G401.6 (cell line): ENCODE data around the gene BCAS3.

Source experiments
- FAIRE-seq: peaks from 2 replicates; lab custom pipeline; 2012; peaks lifted over from hg19 to GRCh38; lab: Jason Lieb, UNC

BCAS3 gene

GRCh38 chr17:61386251-61386650 is 708.6 kb downstream of the BCAS3 start:
- FAIRE-seq: no peak

- FAIRE-seq: no peak
Observed at GRCh38 chr17:61387011-61387410, 709.4 kb downstream of the BCAS3 start.

- no peak for FAIRE-seq
Observed at GRCh38 chr17:61387511-61388305, 710.1 kb downstream of the BCAS3 start.

GRCh38 chr17:61388561-61389356 is 711.1 kb downstream of the BCAS3 start:
- FAIRE-seq: no peak

- no peak for FAIRE-seq
Observed at GRCh38 chr17:61389670-61390478, 712.2 kb downstream of the BCAS3 start.

GRCh38 chr17:61390479-61390791 is 712.8 kb downstream of the BCAS3 start:
- no peak for FAIRE-seq

- FAIRE-seq: no peak
Observed at GRCh38 chr17:61391595-61392291, 714.1 kb downstream of the BCAS3 start.

GRCh38 chr17:61392679-61393078 is 715.0 kb downstream of the BCAS3 start:
- FAIRE-seq: no peak

GRCh38 chr17:61393550-61393903 is 715.9 kb downstream of the BCAS3 start:
- FAIRE-seq: no peak

- no peak for FAIRE-seq
Observed at GRCh38 chr17:61393904-61394629, 716.4 kb downstream of the BCAS3 start.

- FAIRE-seq: no peak
Observed at GRCh38 chr17:61394630-61395408, 717.2 kb downstream of the BCAS3 start.

- FAIRE-seq: no peak
Observed at GRCh38 chr17:61395409-61395982, 717.8 kb downstream of the BCAS3 start.

GRCh38 chr17:61395983-61396585 is 718.4 kb downstream of the BCAS3 start:
- FAIRE-seq: no peak

- FAIRE-seq: no peak
Observed at GRCh38 chr17:61396586-61397085, 719.0 kb downstream of the BCAS3 start.

GRCh38 chr17:61397086-61397842 is 719.6 kb downstream of the BCAS3 start:
- no peak for FAIRE-seq

- FAIRE-seq: no peak
Observed at GRCh38 chr17:61398721-61399130, 721.1 kb downstream of the BCAS3 start.

- peak; percentile 77 for FAIRE-seq
Observed at GRCh38 chr17:61399131-61400065, 721.7 kb downstream of the BCAS3 start, which contains the start of gene TBX2. Gene TBX2 (plus strand): TSS chr17:61399843. CDS start chr17:61400177, 334 bp downstream.
